HG03565 (cell line): ENCODE data around the gene CDK5R1.
"Not testable (repeated sequence)": the region's sequence is repeated elsewhere in the genome, so short reads cannot be mapped to it uniquely, and the experiment has no call there.

Experiments
- ATAC-seq: cut with Tn5 transposase; IDR thresholded peaks from one replicate; pipeline ENCODE4 v1.9.1; 2021; ENCODE audit warnings: mild to moderate bottlenecking, moderate library complexity; ENCODE audit not compliant: unreplicated experiment

Gene CDK5R1

DNA sequence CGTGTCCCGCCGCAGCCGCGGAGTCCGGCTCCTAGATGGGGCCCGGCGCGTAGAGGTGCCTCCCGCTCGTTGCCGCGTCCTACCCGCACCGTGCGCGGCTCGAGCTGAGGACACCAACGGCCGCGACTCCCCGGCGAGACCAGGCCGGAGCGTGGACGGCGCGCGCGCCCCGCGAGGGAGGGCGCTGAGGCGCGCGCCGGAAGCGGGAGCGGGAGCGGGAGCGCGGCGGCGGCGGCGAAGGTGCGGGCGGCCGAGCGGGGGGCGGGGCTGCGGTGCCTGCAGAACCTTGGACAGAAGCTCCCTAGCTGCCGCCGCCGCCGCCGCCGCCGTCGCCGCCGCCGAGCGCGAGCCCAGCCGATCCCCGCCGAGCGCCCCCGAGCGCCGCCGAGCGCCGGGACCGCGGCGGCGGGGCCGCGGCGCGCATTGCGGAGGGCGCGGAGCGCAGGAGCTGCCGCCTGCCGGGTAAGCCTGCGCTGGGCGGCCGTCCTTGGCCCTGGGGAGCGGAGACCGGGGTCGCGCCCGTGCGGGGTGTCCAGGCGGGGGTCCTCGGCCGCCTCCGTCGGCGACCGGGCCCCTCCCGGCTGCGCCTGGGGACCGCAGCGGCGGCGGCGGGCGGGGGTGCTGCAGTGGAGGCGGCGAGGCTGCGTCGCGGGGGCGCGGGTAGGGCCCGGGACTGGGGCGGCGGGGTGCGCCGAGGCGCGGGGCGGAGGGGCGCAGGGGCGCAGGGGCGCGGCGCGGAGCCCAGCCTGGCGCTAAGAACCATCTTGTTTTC lies at the start of gene CDK5R1:
TSS of gene CDK5R1 (plus strand) at position 293 of the 772 bp plus-strand sequence. CDS start 628 bp downstream, outside the sequence.
- peak; percentile 26 for ATAC-seq

DNA sequence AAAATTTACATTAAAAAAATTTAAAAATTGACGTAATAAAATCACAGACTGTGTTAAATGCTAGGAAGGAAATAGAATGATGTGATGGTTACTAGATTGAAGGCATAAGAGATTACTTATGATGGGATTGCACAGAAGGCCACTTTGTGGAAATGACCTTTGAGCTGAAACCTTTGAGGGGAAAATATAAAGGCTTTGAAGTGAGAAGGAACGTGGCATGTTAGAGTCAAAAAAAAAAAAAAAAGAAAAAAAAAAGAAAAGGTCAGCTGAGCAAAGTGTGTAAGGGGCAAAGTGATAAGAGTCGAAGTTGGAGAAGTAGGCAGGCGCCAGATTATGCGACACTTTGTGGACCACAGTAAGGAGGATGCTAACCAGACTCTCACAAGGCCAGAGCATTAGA lies 46.1 kb upstream of the CDK5R1 start:
- ATAC-seq: no peak

DNA sequence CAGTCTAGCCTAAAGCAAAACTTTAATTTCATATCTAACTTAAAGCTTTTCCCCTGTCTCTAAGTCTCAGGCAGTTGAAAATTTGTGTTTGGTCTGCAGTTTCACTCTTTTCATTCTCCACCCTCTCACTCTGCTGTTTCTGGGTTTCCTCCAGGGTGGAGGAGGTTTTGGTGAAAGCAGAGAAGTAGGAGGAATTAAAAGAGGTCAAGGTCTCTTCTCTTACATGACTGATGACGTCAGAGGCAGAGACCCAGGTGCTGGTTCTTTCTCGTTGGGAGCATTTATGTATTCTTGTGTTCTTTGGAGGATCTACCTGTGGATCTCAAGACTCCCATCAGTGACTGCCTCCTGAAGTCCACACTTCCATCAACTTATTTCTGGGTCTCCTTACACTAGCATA lies 44.9 kb upstream of the CDK5R1 start:
- ATAC-seq: no peak

DNA sequence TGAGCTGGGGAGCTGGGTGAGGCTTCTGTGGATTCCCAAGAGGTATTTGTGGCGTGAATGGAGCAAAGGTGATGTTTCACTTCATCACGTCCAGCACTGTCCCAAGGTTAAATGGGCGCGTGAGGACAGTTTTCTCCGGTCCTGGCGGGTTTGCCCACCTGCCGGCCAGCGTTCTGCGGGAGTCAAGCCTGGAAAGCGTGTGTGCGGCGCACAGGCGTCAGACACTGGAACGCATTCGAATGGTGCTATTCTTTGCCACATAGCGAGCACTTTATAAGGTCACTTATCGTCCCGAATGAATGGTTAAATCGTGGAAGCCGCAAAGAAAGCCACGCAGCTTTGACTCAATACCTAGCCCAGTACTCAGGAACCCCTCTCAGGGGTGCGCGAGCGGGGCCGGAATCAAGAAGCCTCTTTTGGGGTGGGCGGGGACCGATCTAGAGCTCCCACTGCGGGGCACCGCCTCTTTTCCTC lies 42.9 kb upstream of the CDK5R1 start:
- no peak for ATAC-seq

GRCh38 chr17:32444301-32445073 lies 42.3 kb upstream of the CDK5R1 start, which contains the start of gene PSMD11:
PSMD11 (plus strand) TSS chr17:32444510; CDS start chr17:32444524, 14 bp downstream.
- peak; percentile 89 for ATAC-seq

- no peak for ATAC-seq
Measured at GRCh38 chr17:32445074-32445415, 41.7 kb upstream of the CDK5R1 start.

DNA sequence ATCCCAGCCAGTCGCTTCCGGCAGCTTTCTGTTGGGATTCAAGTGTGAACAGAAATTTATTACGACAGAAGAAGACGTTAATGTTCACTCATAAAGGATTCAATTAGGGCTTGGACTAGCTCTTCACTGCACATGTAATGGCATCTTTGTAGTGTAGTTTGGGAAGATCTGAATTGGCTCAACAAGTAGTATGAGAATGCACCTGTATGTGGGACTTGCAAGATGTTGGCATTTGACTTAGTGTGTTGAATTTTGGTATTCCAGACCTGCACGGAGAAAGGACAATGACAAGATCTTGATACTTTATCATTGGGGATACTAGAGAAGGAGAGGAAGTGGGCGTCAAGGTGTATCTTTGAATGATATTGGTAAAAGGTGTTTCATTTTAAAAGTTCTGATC lies 41.3 kb upstream of the CDK5R1 start:
- no peak for ATAC-seq

GRCh38 chr17:32445971-32446370 lies 40.8 kb upstream of the CDK5R1 start:
- ATAC-seq: no peak

DNA sequence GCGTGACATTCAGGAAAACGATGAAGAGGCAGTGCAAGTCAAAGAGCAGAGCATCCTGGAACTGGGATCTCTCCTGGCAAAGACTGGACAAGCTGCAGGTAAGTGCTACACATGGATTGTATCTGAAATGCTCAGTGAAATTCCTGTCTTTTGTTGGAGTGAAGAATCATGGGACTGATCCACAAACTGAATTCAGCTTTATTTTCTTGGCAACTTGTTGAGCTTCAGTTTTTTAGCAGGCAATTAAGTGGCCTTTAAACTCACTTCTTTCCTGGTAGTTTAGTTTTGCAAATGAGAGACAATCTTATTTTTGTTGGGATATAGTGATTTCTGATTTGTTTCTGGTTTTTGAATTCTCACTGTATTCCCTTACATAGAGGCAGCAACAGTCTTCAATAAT lies 39.8 kb upstream of the CDK5R1 start:
- ATAC-seq: no peak

GRCh38 chr17:32449963-32450362 lies 36.8 kb upstream of the CDK5R1 start:
- no peak for ATAC-seq

- not testable (repeated sequence) for ATAC-seq
Measured at GRCh38 chr17:32450379-32450778, 36.4 kb upstream of the CDK5R1 start.

- no peak for ATAC-seq
Measured at GRCh38 chr17:32451879-32452278, 34.9 kb upstream of the CDK5R1 start.

DNA sequence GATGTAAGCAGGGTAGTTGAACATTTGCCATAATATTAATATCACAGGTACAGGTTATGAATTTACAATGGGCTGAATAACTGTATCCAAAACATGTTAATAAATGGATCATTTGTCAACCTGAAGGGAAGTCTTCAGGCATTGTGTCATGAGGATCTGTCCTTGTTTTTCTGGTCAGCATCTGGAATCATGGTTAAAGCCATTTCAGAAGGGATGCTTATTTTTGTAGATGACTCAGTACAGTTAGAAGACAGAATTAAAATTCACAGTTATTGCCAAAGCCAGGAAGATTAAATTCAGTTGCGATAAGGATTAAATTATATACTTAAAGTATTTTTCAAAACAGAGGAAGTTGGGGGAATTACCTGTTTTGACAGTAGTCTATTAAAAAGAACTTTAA lies 34.5 kb upstream of the CDK5R1 start:
- ATAC-seq: no peak

- no peak for ATAC-seq
Measured at GRCh38 chr17:32453370-32453769, 33.4 kb upstream of the CDK5R1 start.

DNA sequence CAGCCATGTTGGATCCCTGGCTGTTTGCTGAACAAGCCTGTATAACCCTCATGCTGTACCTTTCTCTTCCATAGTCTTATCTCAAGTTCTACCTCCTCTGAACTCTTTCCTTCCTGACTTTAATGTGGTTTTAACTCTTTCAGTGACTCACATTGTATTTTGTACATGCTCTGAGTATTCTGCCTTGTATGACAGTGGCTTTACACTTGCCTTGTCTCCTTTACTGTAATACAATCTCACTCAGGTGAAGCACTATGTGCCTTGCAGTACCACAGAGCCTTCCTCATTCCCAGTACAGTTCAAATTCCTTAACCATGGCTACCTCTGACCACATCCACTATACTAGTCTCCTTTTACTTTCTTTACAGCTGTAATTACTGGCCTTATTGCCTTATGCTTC lies 28.4 kb upstream of the CDK5R1 start:
- ATAC-seq: no peak

DNA sequence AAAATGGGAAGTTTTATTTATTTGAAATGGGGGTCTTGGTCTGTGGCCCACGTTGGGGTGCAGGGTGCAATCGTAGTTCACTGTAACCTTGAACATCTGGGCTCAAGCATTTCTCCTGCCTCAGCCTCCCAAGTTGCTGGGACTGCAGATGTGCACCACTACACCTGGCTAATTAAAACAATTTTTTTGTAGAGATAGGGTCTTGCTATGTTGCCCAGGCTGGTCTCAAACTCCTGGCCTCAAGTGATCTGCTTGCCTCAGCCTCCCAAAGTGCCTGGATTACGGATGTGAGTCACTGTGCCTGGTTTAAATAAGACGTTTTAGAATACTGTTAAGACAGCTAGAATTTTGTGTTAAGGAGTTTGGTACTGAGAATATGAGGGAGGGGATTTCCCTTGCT lies 26.7 kb upstream of the CDK5R1 start:
- no peak for ATAC-seq

- no peak for ATAC-seq
Measured at GRCh38 chr17:32461498-32461852, 25.3 kb upstream of the CDK5R1 start.

DNA sequence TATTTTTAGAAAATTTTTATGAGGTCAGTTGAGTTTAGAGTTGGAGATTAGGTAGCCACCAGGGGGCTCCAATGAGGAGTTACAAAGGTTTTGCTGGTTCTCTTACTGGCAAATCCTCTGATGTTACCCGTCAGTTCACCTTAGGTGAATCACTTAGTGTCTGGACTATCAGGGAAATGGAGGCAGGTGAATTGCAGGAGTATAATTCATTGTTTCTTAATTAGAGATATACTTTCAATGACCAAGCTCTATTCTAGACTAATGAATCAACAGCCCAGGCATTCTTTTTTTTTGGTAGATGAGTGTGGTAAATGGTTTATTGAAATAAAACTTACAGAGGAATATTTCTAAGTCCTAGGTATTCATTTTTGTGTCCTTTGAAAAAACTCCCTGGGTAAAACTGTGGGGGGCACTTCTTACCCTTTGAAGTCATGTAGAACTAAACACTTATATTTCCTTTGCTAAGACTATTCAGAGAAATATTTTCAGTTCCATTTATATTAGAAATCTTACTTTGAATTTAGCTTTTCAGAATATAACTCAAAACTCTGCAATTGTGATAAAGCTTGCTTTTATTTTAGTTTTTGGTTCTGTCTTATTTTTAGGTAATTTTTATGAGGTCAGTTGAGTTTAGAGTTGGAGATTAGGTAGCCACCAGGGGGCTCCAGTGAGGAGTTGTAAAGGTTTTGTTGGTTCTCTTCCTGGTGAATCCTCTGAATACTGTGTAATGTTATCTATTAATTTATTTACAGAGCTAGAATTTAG lies 24.8 kb upstream of the CDK5R1 start:
- no peak for ATAC-seq

DNA sequence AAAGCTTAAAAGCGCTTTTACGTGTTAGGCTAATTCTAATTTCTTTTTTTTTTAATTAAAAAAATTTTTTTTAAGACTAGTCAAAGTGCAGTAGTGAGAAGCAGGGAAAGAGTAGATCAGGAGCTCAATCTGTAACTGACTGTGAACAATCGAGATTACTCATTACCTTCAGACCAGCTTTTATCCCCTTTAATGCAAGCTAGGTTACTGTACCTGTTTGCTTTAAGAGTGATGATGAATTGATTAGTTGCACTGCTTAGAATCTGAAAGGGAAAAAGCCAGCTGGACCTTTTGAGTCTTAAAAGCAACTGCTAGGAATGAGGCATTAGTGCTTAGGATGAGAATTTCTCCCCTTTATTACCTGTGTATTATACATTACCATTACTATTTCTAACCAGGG lies 23.5 kb upstream of the CDK5R1 start:
- ATAC-seq: no peak

DNA sequence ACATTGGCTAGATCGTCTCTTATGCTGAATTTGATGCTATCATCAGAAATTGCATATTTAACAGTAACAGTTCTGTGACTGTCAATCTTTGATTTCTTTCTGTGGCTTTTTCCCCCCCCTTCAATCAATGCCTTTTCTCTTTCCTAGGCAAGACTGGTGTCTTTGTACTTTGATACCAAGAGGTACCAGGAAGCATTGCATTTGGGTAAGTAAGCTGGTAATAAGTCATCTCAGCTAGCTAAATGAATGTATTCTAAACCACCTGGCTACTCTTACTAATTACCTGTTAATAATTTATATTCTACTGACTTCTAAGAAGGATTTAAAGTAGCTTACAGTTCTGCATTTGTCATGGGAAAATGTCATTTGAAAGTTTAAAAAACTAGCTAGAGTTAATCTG lies 22.4 kb upstream of the CDK5R1 start:
- no peak for ATAC-seq

DNA sequence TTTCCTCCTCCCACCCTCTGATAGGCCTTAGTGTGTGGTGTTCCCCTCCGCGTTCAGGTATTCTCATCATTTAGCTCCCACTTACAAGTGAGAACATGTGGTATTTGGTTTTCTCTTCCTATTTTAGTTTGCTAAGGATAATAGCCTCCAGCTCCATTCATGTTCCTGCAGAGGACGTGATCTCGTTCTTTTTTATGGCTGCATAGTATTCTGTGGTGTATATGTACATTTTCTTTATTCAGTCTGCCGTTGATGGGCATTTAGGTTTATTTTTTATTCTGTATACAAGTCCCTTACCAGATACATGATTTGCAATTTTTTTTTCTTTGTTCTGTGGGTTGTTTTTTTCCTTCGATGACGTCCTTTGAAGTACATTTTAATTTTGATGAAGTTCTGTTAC lies 18.8 kb upstream of the CDK5R1 start:
- ATAC-seq: no peak
